Transverse colon (tissue), 4 donors: ENCODE data around the gene RIPPLY2. TPM values are rescaled to one million over a fixed set of nuclear protein-coding genes. Genes with fewer than 3 reads are reported as not detected.

Source experiments
- DNase-seq: peaks from one replicate; pipeline ENCODE4 v3.0.0-alpha.2; 2019
- H3K27ac ChIP-seq, 4 donors: fragments of 200-600 bp; sonication (generic); 2 replicates each; pipeline ENCODE4 v1.5.1; 2016 to 2018; ENCODE audit warnings: inconsistent platforms in 4 of 4
- H3K27me3 ChIP-seq: fragments of 200-600 bp; sonication (generic); 2 replicates; pipeline ENCODE4 v1.5.1; 2017; ENCODE audit warnings: inconsistent platforms
- H3K36me3 ChIP-seq, 4 donors: fragments of 200-600 bp; sonication (generic); 2 replicates each; pipeline ENCODE4 v1.5.1; 2017 to 2019; ENCODE audit warnings: inconsistent platforms in 4 of 4
- H3K4me1 ChIP-seq, 4 donors: fragments of 200-600 bp; sonication (generic); 2 replicates each; pipeline ENCODE4 v1.5.1; 2017 to 2020; ENCODE audit warnings: inconsistent platforms in 4 of 4
- H3K4me3 ChIP-seq, 4 donors: fragments of 200-600 bp; sonication (generic); 1 replicate in 1 of 4; 2 replicates in 3 of 4; pipeline versions ENCODE4 v1.5.1 to v1.6.1; 2017 to 2019; ENCODE audit warnings: inconsistent platforms in 4 of 4
- H3K9me3 ChIP-seq, 2 donors: fragments of 200-600 bp; sonication (generic); 2 replicates each; pipeline ENCODE4 v1.5.1; 2017 to 2019; ENCODE audit warnings: inconsistent platforms in 2 of 2
- EP300 ChIP-seq: sonication (generic); formaldehyde crosslinking; IDR thresholded peaks from one replicate; pipeline ENCODE4 v1.6.1; 2017; ENCODE audit warnings: antibody characterized with exemption, low read depth
- POLR2A ChIP-seq: fragments of 450-650 bp; IDR thresholded peaks from one replicate; pipeline ENCODE4 v1.6.1; 2016; ENCODE audit warnings: antibody characterized with exemption, mild to moderate bottlenecking, moderate library complexity
- POLR2AphosphoS5 ChIP-seq, 3 donors: sonication (generic); formaldehyde crosslinking; IDR thresholded peaks; one replicate each; pipeline ENCODE4 v1.6.1; 2016; ENCODE audit warnings: antibody characterized with exemption in 3 of 3
- WGBS, 2 donors: methylation state at CpG; one replicate each; pipeline ENCODE4 v1.1.5; 2018; ENCODE audit warnings: low coverage in 1 of 2; 5-methylcytosine and 5-hydroxymethylcytosine counted together
- in situ Hi-C, 4 donors: fragments of 200-750 bp; cut with MboI; loops; one replicate each; pipeline versions ENCODE4 v1.15.0 to v1.15.1; 2017; ENCODE audit warnings: low sequenced_read_pairs in 3 of 4, low pct_ligation_motif_present in 1 of 4, low pct_unique_long_range_greater_than_20kb in 1 of 4
- intact Hi-C: fragments of 100-400 bp; cut with DNase I; formaldehyde crosslinking; loops from one replicate; pipeline ENCODE4 v1.15.1; 2023; ENCODE audit warnings: low total_unique reads
- total RNA-seq, 4 donors: library from RNA; depleted of rRNA; stranded (reverse); fragments of >200 nt; gene quantifications; one replicate each; pipeline ENCODE4 v1.1.0, GENCODE V29; 2016
- TF ChIP-seq, protein P1 (sequence below), 5 experiments: fragments of 200-600 bp in 3 of 5; fragments of 450-650 bp in 2 of 5; sonication (generic) in 3 of 5; IDR thresholded peaks; 1 replicate in 2 of 5; 2 replicates in 3 of 5; pipeline ENCODE4 v1.5.1; 2016 to 2017; ENCODE audit warnings: antibody characterized with exemption in 5 of 5, inconsistent platforms in 3 of 5, mild to moderate bottlenecking in 2 of 5, moderate library complexity in 1 of 5

Gene RIPPLY2
- total RNA-seq, 4 donors from 2014 or later, result not detected

- TF ChIP-seq POLR2A (no peak), EP300 (no peak), POLR2AphosphoS5 (IDR thresholded peaks at IDR 0.05) (no peak)
- TF ChIP-seq, protein P1, sequence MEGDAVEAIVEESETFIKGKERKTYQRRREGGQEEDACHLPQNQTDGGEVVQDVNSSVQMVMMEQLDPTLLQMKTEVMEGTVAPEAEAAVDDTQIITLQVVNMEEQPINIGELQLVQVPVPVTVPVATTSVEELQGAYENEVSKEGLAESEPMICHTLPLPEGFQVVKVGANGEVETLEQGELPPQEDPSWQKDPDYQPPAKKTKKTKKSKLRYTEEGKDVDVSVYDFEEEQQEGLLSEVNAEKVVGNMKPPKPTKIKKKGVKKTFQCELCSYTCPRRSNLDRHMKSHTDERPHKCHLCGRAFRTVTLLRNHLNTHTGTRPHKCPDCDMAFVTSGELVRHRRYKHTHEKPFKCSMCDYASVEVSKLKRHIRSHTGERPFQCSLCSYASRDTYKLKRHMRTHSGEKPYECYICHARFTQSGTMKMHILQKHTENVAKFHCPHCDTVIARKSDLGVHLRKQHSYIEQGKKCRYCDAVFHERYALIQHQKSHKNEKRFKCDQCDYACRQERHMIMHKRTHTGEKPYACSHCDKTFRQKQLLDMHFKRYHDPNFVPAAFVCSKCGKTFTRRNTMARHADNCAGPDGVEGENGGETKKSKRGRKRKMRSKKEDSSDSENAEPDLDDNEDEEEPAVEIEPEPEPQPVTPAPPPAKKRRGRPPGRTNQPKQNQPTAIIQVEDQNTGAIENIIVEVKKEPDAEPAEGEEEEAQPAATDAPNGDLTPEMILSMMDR (IDR thresholded peaks at IDR 0.05), result no peak
- intact Hi-C loops (no loop called here), in situ Hi-C loops (no loop called here)
- H3K4me1 ChIP-seq, result no peaks in the 10 kb centered on the region
- H3K27me3 ChIP-seq, result no peaks in the 10 kb centered on the region
- H3K9me3 ChIP-seq, result peaks cover 7 to 18% of the 10 kb centered on the region in 2 donors
- 98% methylated on average over 4 of the region's 4 CpGs; no CpG with 5 or more reads in 1 of the 2 donors for WGBS, 2 donors
- DNase-seq, result no peak
- H3K36me3 ChIP-seq, result no peaks in the 10 kb centered on the region
- no peak overlapping the region for H3K4me3 ChIP-seq
- no peak overlapping the region for H3K27ac ChIP-seq
Measured at GRCh38 chr6:83905648-83906047, 52.5 kb downstream of the RIPPLY2 start.

Other genes with a start within 250 kb of the RIPPLY2 start
- 1 to 10 TPM in 2 of 4 donors, under 1 TPM in 1, not detected in 1; 0.95 to 3.8 (median 1.5) TPM for gene SNAP91, start 144.3 kb upstream of the RIPPLY2 start, total RNA-seq
- gene CYB5R4, start 6.3 kb downstream of the RIPPLY2 start, total RNA-seq, result 10 to 100 TPM in 1 of 4 donors, 1 to 10 TPM in 3; 6.0 to 10.5 (median 8.4) TPM
- 1 to 10 TPM in 3 of 4 donors, under 1 TPM in 1; 0.80 to 5.1 (median 2.9) TPM for gene MRAP2, start 180.4 kb downstream of the RIPPLY2 start, total RNA-seq